GM19455 (cell line): Measurements from ENCODE around the gene TMEM101.
"Not testable (repeated sequence)": the region's sequence is repeated elsewhere in the genome, so short reads cannot be mapped to it uniquely, and the experiment has no call there.

ENCODE experiments used
- ATAC-seq: cut with Tn5 transposase; IDR thresholded peaks from one replicate; pipeline ENCODE4 v1.9.1; 2021; ENCODE audit not compliant: unreplicated experiment

The TMEM101 gene

GRCh38 chr17:43976963-43977837 lies 37.6 kb downstream of the TMEM101 start:
- ATAC-seq = no peak

- no peak for ATAC-seq
Observed at GRCh38 chr17:43975898-43976297, 38.9 kb downstream of the TMEM101 start.

GRCh38 chr17:43974382-43975266 lies 40.1 kb downstream of the TMEM101 start:
- ATAC-seq = no peak

GRCh38 chr17:43972444-43973212 lies 42.1 kb downstream of the TMEM101 start:
- not testable (repeated sequence) for ATAC-seq

- not testable (repeated sequence) for ATAC-seq
Observed at GRCh38 chr17:43971436-43971835, 43.3 kb downstream of the TMEM101 start.

DNA sequence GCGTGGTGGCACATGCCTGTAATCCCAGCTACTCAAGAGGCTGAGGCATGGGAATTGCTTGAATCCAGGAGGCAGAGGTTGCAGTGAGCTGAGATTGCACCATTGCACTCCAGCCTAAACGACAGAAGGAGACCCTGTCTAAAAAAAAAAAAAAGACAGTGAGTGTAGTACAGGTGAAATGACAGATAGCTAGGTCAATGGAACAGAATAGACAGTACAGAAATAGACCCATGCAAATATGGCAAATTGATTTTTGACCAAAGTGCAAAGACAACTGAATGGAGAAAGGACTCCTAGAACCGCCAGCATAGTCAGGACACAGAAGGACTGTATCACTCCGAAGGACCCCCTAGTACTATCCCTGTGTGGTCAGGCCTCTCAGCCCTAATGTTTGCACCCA lies 44.4 kb downstream of the TMEM101 start:
- no peak for ATAC-seq

DNA sequence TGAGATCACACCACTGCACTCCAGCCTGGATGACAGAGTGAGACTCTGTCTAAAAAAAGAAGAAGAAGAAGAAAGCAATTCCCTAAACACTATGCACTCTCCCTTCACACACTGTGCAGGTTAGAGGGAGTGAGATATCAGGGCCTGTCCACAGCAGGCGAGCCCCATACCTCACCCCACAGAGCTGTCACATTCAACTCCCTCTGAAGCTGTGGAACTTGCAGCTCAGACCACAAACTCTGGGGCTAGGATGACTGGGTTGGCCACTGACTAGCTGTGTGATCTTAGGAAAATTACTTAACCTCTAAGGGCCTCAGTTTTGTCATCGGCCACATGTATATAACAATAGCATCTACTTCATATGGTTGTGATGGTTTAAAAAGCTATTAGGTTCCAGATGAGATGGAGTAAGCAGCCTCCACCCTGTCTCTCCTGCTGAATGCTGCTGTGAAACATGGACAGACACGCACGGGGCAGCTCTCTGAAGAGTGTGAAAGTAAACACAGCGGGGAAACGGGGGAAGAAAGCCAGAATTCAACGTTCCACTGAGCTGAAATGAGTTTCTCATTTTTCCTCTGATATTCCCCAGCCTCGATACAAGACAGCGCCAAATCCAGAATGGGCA lies 47.4 kb downstream of the TMEM101 start:
- no peak for ATAC-seq

GRCh38 chr17:43966276-43966675 lies 48.5 kb downstream of the TMEM101 start:
- no peak for ATAC-seq

GRCh38 chr17:43962479-43962878 lies 52.3 kb downstream of the TMEM101 start:
- no peak for ATAC-seq

GRCh38 chr17:43961954-43962353 lies 52.8 kb downstream of the TMEM101 start:
- ATAC-seq = no peak

DNA sequence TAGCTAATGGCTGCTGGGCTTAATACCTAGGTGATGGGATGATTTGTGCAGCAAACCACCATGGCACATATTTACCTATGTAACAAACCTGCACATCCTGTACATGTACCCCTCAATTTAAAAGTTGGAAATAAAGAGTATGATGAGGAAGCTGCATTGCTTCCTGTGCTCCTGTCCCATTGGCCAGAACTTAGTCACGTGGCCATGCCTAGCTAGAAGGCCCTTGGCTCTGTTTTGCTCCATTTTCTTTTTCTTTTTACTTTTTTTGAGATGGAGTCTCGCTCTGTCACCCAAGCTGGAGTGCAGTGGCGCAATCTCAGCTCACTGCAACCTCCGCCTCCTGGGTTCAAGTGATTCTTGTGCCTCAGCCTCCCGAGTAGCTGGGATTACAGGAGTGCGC lies 53.5 kb downstream of the TMEM101 start:
- ATAC-seq = not testable (repeated sequence)
